Activated T-helper 1 cell treated with anti-CD3 and anti-CD28 coated beads, Interleukin-2, amount 50 U/mL, for 16 hours (primary cell): Measurements from ENCODE around the gene CENPP.

Experiments
- DNase-seq, 2 donors: peaks; one replicate each; pipeline ENCODE4 v3.0.0-alpha.2; 2020; ENCODE audit warnings: low read depth in 1 of 2, low spot score in 1 of 2

Gene CENPP

GRCh38 chr9:92654481-92655301 lies 328.9 kb downstream of the CENPP start:
- no peak for DNase-seq

GRCh38 chr9:92655366-92655765 lies 329.6 kb downstream of the CENPP start:
- no peak for DNase-seq

GRCh38 chr9:92655896-92656536 lies 330.3 kb downstream of the CENPP start:
- no peak for DNase-seq

GRCh38 chr9:92656537-92656925 lies 330.8 kb downstream of the CENPP start:
- no peak for DNase-seq

- DNase-seq, result no peak
These were observed 331.7 kb downstream of the CENPP start for GRCh38 chr9:92657296-92658094.

- DNase-seq, result no peak
These were observed 332.4 kb downstream of the CENPP start for GRCh38 chr9:92658176-92658575.

DNA sequence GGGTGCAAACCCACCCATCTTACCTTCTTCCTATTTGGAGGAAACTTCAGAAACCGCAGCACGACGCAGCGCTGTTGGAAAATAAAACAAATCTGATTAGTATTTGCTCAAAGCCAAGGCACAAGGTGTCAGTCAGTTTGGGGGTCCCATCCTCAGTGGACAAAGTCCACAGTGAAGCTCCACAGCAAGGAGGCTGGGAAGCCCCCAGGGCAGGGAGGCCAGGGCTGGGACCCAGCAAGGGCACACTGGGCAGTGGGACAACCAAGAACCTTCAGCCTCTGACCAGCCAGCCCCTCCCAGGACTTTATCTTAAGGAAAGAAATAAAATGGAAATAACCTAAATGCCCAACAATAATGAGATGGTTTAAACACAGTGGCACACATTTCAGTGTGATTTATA lies 332.9 kb downstream of the CENPP start:
- DNase-seq, result no peak

DNA sequence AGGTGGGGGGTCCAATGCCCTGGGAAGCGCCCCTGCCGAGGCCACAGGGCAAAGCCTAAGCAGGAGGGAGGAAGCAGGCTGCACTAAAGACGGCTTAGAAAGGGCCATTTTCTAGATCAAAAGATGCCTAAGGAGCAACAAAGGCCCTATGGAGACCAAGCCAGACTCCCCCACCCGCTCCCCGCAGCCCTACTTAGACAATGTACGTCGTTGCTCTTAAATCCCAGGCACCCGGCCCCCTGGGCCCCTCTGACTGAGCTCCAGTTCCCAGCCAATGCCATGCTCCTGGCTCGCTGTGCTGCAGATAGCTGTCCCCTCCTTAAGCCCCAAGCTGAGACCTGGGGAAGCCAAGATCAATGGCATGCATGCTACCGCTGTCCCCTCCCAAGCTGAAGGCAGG lies 333.8 kb downstream of the CENPP start:
- DNase-seq, result no peak

DNA sequence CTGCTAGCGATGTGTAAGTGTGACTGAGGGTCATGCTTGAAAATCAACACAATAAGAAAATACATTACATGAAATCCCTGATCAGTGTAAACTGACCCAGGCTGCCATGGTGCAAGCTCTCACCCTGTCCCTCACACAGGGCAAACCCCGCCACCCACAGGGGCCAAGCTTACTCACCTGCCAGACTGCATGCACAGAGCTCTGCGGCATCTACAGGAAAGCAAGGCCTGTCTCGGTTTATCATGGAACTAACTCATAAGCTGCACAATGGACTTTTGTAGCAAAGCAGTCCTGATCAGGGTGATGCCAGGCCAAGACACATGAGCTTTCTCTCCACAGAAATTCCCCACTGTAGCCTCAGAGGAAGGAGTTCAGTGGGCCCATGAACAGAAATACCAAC lies 334.5 kb downstream of the CENPP start:
- DNase-seq, result no peak

- no peak for DNase-seq
These were observed 335.4 kb downstream of the CENPP start for GRCh38 chr9:92661127-92661526.

GRCh38 chr9:92661743-92662142 lies 336.0 kb downstream of the CENPP start:
- no peak for DNase-seq

DNA sequence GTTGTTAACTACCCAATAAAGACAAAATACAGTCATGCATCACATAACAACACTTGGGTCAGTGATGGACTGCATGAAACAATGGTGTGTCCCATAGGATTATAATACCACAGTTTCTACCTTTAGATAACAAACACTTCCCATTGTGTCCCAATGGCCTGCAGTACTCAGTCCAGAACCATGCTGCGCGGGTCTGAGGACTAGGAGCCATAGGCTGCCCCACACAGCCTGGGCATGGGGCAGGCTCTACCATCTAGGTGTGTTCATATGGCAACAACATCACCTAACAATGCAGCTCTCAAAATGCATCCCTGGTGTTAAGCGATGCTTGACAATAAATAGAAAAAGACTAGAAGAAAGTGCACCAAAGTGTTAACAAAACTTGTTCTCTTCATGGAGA lies 337.4 kb downstream of the CENPP start:
- DNase-seq, result no peak

DNA sequence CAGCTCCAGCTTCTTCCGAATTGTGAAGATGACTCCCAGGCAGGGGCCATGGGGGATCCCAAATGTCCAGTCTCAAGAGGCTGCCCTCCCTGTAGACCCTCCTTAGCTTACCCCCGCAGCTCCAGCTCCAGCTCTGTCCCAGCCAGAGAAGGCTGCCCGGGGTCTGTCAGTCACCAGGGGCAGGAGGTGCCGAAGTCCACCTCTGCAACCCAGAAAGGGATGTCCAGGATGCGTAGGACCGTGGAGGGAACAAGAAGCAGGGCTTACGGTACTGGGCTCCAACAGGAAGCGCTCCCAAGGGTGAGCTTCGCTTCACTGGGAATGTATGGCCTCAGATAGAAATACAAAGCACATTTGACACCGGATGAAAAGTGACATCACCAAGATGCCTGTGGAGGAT lies 338.2 kb downstream of the CENPP start:
- no peak for DNase-seq

DNA sequence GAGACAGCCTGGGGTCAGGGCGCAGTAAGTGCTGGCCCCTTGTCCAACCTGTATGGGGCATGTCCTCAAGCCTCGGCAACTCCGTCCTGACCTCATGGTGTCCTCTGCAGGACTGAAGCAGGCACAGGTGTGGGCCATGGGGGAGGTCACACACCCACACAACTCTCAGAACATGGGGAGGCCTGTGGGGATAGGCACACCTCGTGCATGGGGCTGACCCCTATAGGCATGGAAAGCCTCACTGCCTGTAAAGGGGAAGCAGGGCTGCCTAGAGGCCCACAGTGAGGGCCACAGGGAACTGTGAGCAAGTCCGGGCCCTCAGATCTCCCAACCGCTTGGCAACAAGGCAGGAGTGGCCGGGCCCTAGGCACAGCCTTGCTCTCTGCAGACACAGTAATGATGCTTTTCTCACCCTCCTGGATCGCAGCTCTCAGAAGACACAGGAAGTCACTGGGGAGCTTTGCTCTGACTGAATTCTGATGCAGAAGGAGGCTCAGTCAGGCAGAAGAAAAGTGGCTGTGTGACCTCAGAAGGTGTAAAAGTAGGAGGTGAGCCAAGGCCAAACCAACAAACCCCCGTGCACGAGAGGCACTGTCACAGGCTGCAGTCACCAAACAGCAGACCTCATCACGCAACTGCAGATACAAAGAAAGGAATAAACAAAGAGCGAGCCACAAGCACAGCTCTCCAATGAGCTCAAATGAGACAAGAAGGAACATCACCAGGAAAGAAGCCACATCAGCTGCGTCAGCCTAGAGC lies 338.8 kb downstream of the CENPP start:
- DNase-seq, result no peak

DNA sequence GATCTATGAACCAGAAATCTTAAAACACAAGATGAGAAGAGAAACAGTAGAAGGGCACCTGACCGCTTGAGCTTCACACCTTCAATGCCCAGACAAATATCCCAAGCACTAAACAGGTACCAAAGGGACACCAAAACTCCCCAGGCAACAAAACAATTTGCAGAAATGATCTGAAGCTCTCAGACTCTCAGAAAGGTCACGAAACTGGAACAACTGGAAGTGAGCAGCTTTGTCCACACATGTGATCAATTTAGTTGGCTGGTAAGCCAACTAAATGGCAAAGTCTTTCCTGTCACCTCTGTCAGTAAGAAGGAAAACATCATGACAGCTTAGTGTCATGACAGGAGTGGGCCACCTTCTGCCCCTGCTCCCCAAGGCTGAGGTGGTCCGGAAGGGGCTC lies 340.1 kb downstream of the CENPP start:
- no peak for DNase-seq

GRCh38 chr9:92666236-92666635 lies 340.5 kb downstream of the CENPP start:
- no peak for DNase-seq

- no peak for DNase-seq
These were observed 341.3 kb downstream of the CENPP start for GRCh38 chr9:92666912-92667532.

DNA sequence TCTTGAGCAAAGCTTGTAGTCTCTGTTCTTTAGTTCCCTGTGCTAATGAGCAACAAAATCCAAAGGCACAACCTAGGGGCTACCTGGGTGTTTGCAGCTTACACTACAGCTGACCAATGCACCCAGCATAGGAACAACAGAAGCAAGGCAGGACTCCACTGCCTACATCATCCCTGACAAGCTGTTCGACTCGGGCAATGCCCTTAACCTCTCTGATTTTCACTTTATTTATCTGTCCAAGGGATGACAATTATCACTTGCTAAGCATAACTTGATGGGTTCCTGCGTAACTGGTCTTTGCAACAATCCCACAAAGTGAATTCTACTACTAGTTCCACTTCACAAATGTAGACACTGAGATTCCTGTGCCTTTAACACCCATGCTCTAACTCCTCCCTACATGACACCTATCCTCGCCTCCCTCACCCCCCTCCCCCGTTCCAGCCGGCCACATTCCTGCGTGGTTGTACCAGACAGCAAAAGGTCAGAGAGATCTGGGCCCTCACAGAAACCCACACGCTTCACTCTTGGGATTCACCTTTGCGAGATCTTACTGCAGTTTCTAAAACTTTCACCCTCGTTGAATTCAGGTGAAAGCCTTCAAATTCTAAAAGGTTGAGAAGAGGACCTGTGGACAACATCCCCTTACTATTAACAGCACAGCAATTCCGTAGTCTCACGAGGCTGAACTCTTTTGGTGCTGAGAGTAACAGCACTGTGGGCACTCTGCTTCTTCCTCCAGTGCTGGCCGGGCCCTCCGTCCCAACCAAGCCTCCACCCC lies 343.2 kb downstream of the CENPP start:
- no peak for DNase-seq

GRCh38 chr9:92669527-92669889 lies 343.8 kb downstream of the CENPP start:
- no peak for DNase-seq
